Inflammatory macrophage treated with lipopolysaccharide for 4 hours (primary cell): ENCODE results near the gene TICRR.
"Not testable (repeated sequence)": the region's sequence is repeated elsewhere in the genome, so short reads cannot be mapped to it uniquely, and the experiment has no call there.

Experiments
- DNase-seq: peaks from one replicate; pipeline ENCODE4 v3.0.0-alpha.2; 2020

TICRR gene, protein sequence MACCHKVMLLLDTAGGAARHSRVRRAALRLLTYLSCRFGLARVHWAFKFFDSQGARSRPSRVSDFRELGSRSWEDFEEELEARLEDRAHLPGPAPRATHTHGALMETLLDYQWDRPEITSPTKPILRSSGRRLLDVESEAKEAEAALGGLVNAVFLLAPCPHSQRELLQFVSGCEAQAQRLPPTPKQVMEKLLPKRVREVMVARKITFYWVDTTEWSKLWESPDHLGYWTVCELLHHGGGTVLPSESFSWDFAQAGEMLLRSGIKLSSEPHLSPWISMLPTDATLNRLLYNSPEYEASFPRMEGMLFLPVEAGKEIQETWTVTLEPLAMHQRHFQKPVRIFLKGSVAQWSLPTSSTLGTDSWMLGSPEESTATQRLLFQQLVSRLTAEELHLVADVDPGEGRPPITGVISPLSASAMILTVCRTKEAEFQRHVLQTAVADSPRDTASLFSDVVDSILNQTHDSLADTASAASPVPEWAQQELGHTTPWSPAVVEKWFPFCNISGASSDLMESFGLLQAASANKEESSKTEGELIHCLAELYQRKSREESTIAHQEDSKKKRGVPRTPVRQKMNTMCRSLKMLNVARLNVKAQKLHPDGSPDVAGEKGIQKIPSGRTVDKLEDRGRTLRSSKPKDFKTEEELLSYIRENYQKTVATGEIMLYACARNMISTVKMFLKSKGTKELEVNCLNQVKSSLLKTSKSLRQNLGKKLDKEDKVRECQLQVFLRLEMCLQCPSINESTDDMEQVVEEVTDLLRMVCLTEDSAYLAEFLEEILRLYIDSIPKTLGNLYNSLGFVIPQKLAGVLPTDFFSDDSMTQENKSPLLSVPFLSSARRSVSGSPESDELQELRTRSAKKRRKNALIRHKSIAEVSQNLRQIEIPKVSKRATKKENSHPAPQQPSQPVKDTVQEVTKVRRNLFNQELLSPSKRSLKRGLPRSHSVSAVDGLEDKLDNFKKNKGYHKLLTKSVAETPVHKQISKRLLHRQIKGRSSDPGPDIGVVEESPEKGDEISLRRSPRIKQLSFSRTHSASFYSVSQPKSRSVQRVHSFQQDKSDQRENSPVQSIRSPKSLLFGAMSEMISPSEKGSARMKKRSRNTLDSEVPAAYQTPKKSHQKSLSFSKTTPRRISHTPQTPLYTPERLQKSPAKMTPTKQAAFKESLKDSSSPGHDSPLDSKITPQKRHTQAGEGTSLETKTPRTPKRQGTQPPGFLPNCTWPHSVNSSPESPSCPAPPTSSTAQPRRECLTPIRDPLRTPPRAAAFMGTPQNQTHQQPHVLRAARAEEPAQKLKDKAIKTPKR (N-terminal part only)

GRCh38 chr15:89575146-89575655 lies at the start of gene TICRR:
Gene TICRR (plus strand): TSS chr15:89575469. CDS start chr15:89575587, 118 bp downstream.
- DNase-seq, result peak; percentile 99

- no peak for DNase-seq
These were observed 49.1 kb upstream of the TICRR start for GRCh38 chr15:89526181-89526580.

DNA sequence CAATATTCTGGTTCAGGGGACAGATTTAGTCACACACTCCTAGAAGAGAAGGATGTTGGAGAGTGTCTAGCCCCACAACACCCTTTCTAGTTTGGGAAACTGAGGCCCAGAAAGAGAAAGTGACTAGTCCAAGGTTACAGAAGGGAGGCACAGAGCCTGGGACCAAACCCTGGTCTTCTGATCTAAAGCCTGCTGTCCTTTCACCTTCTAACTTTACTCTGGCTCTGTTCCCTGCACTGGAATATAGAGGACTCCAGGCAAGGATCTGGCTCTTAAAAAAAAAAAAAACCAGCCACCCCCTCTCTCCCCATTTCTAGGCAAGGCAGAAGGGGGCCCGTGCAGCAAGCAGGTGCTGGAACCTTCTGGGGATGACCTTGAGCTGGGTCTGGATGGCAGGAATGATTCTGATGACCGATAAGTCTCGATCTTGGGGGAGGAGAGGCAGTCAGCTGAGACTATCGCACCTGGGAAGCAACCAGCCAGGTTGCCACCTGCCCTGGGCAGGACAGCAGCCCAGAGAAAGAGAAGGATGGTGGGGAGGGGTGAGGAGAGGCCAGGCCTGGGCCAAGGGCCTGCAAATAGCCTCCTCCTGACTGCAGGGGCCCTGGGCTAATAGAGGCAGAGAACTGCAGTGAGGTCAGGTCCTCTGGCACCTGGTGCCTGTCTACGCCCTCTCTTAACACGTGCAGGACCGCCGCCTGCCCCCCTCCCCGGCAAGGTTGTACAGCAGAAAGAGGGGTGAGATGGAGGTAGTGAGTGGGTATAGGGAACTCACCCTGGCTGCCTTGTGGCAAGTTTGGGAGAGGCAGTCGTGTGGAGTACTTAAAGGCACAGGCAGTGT lies 48.4 kb upstream of the TICRR start:
- DNase-seq, result no peak

- DNase-seq, result no peak
These were observed 46.4 kb upstream of the TICRR start for GRCh38 chr15:89528757-89529352.

- DNase-seq, result no peak
These were observed 44.3 kb upstream of the TICRR start for GRCh38 chr15:89530976-89531375.

DNA sequence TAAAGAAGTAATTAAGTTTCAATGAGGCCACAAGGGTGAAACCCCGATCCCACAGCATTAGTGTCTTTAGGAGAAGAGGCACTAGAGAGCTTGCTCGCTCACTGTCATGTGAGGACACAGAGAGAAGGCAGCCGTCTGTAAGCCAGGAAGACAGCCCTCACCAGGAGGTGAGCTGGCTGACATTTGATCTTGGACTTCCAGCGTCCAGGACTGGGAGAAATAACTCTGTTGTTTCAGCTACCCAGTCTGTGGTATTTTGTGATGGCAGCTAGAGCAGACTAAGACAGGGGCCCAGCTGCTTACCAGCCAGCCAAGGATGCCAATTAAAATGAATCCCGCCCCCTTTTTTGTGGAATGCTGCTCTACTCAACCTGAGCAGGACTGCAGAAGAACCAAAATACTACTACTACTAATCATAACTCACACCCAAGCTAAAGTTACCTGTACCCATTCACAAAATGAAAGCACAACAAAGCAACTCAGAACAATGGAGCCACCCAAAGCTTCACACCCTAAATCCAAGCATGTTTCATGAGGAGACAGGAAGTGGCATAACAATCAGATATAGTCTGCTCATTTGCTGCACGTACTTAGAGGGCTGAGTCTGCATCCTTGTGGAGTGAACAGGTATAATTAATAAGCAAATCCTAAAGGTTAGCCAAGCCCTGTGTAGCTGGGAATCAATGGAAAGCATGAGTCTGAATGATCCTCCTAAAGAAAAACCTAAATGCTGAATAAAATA lies 43.3 kb upstream of the TICRR start:
- no peak for DNase-seq

DNA sequence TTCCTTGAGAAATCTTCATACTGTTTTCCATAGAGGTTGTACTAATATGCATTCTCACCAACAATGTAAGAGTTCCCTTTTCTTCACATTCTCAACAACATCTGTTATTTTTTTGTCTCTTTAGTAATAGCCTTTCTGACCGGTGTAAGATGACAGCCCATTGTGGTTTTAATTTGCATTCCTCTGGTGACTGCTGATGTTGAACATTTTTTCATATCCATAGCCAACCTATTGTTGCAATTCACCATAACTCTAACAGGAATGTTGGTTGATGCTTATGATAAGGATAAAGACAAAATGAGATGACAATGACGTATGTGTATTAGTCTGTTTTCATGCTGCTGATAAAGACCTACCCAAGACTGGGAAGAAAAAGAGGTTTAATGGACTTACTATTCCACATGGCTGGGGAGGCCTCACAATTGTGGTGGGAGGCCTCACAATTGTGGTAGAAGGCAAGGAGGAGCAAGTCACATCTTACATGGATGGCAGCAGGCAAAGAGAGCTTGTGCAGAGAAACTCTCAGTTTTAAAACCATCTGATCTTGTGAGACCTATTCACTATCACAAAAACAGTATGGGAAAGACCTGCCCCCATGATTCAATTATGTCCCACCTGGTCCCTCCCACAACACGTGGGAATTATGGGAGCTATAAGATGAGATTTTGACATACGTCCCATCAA lies 41.3 kb upstream of the TICRR start:
- no peak for DNase-seq

DNA sequence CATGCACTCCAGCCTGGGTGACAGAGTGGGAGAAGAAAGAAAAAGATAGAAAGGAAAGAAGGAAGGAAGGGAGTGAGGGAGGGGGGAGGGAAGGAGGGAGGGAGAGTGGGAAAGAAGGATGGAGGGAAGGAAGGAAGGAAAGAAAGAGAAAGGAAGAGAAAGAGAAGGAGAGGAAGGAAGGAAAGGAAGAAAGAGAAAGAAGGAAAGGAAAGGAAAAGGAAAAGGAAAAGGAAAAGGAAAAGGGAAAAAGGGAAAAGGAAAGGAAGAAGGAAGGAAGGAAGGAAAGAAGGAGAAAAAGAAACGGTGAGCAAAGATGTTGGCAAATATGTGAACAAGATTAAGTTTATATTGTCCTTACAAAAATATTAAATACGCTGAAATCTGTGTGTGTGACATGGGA lies 36.2 kb upstream of the TICRR start:
- no peak for DNase-seq

DNA sequence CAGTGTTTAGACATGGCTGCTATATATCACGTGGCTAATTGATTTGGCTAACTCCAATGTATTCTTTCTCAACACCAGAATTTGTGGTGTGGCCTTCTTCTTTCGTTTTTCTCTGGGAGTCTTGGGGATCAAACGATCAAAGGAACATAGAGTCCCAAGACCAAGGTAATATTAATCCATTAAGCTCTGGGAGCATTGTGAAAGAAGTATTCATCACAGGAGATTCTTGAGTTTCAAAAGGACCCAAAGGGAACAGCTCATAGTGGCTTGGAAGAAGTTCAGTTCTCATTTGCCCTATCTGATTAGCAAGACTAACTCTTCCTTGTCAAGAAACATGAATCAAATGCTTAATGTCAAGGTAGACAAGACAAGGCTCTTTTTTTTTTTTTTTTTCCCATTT lies 32.9 kb upstream of the TICRR start:
- DNase-seq, result no peak

DNA sequence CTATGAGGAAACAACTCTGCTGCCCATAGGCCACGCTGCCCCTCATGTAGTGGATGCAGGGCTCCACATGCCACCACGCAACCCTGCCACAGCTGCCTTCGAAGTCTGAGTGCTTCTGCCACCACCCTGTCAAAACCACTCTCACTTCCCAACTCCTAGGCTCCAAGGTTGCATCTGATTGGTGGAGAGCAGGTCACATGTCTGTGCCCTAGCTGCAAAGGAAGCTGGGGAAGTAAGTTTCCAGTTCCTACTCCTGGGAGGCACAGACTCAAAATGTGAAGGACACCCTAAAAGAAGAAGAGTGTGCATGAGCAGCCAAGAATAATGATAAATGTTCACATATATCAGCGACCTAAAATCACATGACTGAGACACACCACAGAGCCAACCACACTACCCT lies 31.9 kb upstream of the TICRR start:
- DNase-seq, result no peak

GRCh38 chr15:89549138-89549537 lies 26.1 kb upstream of the TICRR start:
- not testable (repeated sequence) for DNase-seq

- no peak for DNase-seq
These were observed 24.8 kb upstream of the TICRR start for GRCh38 chr15:89550427-89550826.

GRCh38 chr15:89551550-89551949 lies 23.7 kb upstream of the TICRR start:
- DNase-seq, result peak; percentile 75

GRCh38 chr15:89553632-89554031 lies 21.6 kb upstream of the TICRR start:
- no peak for DNase-seq

DNA sequence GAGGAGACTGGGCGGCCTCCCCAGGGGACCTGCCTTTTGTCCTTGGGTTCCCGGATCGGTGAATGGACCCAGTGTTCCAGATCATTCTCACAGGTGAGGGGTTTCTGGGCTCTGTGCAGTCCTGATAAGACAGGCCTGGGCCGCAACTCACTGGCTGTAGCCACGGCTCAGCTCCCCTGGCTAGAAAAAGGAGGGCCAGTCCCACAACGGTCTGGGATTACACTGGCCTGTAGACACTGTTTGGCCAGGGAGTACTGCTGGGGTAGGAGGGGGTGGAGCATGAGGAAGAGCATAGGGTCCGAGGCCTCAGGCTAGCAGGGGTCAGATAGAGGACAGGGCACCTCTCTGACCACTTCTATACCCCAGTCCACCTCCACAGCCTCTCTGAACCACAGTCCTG lies 21.0 kb upstream of the TICRR start:
- no peak for DNase-seq

DNA sequence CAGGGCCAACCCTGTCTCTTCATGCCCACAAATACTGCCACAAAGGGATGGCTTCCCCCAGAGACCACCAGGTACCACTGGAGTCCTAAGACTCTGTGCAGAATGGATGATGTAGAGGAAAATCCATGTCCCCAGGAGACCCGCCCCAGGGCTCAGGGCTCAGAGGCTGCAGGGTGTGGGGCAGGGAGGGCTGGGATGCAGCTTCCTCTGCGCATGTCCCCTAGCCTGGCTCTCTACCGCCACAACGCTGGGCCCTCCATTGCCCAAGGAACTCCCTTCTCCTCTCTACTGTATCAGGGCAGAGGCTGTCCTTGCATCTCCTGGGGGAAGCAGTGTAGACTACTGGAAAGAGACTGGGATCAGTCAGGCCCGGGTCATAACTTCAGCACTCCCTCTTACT lies 19.5 kb upstream of the TICRR start:
- no peak for DNase-seq

DNA sequence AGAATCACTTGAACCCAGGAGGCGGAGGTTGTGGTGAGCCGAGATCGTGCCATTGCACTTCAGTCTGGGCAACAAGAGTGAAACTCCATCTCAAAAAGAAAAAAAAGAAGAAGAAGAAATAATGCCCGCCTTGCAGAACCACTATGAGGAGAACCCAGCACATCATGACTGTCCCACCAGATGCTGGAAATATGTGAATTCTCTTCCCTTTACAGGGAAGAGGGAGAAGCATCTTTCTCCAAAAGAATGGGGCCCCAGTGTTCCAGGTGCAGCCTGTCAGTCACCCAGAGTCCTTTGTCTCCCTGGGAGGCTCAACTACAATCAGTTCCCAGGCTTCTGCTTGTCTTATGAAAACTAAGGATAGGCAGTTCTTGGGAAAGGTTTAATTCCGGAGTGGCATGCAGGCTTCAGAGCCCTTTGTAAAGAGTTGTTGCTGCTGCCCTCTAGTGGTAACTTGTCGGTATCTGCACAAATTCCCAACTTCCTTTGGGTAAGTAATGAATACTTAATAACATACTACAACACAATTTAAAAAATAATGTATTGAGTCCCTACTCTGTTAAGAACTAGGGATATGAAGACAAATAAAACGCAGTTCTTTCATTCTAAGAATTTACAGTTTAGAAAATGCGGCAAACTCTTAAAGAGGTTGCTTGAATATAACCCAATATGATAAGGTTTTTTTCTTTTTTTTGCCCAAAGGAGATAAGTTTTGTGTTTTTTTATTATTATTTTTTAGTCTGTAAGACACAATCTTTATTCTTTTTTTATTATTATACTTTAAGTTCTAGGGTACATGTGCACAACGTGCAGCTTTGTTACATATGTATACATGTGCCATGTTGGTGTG lies 18.6 kb upstream of the TICRR start:
- DNase-seq, result peak; percentile 67

DNA sequence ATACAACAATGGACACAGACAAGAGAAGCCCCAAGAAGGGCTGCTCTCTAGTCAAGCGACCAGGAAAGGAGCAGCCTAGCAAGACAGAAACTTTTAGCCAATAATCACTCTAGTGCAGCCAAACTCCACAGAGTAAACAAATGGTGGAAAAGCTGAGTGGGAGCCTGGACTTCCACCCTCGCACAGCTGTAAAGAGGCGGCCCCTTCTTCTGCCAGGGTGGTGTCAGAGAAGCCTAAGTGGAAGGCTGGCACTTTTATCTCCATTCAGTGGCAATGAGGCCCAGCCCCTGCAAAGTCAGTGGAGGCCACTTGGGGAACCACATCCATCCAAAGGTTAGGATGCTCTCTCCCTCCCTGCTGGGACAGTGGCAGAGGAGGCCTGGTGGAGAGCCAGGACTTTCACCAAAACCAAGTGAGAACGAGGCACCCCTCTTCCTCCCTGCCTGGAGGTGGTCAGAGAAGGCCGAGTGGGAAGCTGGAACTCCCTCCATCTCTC lies 15.5 kb upstream of the TICRR start:
- no peak for DNase-seq

GRCh38 chr15:89566181-89566580 lies 9.1 kb upstream of the TICRR start:
- no peak for DNase-seq
